GM21447 (cell line): ENCODE data around the gene SSRP1.
"Not testable (repeated sequence)": the region's sequence is repeated elsewhere in the genome, so short reads cannot be mapped to it uniquely, and the experiment has no call there.

Experiments
- ATAC-seq: cut with Tn5 transposase; IDR thresholded peaks from one replicate; pipeline ENCODE4 v1.9.1; 2021; ENCODE audit not compliant: unreplicated experiment

SSRP1 gene

GRCh38 chr11:57335343-57336110 is at the start of gene SSRP1:
Gene SSRP1 (minus strand): TSS chr11:57335892. CDS start chr11:57335121, 771 bp downstream.
- ATAC-seq = peak; percentile 98

GRCh38 chr11:57380975-57381374 is 45.3 kb upstream of the SSRP1 start, which contains the start of gene PRG3:
Gene PRG3 (minus strand): TSS chr11:57381150. CDS start chr11:57380708, 442 bp downstream.
- ATAC-seq = no peak

- ATAC-seq = no peak
These were observed 44.0 kb upstream of the SSRP1 start for GRCh38 chr11:57379732-57380131.

- ATAC-seq = no peak
These were observed 42.5 kb upstream of the SSRP1 start for GRCh38 chr11:57378186-57378585.

GRCh38 chr11:57377107-57377506 is 41.4 kb upstream of the SSRP1 start:
- ATAC-seq = no peak

- ATAC-seq = no peak
These were observed 40.7 kb upstream of the SSRP1 start for GRCh38 chr11:57376095-57377090.

- ATAC-seq = no peak
These were observed 39.8 kb upstream of the SSRP1 start for GRCh38 chr11:57375490-57375889.

- no peak for ATAC-seq
These were observed 39.3 kb upstream of the SSRP1 start for GRCh38 chr11:57374966-57375365.

- ATAC-seq = no peak
These were observed 37.5 kb upstream of the SSRP1 start for GRCh38 chr11:57373146-57373545.

- ATAC-seq = no peak
These were observed 35.2 kb upstream of the SSRP1 start for GRCh38 chr11:57370941-57371340.

GRCh38 chr11:57370251-57370650 is 34.6 kb upstream of the SSRP1 start:
- ATAC-seq = no peak

GRCh38 chr11:57368845-57369232 is 33.1 kb upstream of the SSRP1 start:
- no peak for ATAC-seq

- no peak for ATAC-seq
These were observed 32.6 kb upstream of the SSRP1 start for GRCh38 chr11:57368106-57368844.

- ATAC-seq = no peak
These were observed 29.4 kb upstream of the SSRP1 start for GRCh38 chr11:57364851-57365660.

- no peak for ATAC-seq
These were observed 27.7 kb upstream of the SSRP1 start for GRCh38 chr11:57363131-57364080.

GRCh38 chr11:57361926-57362325 is 26.2 kb upstream of the SSRP1 start:
- no peak for ATAC-seq

- ATAC-seq = not testable (repeated sequence)
These were observed 25.7 kb upstream of the SSRP1 start for GRCh38 chr11:57361420-57361819.

- no peak for ATAC-seq
These were observed 25.3 kb upstream of the SSRP1 start for GRCh38 chr11:57360991-57361390.
